Measurements from ENCODE around the gene NHS. TPM values are rescaled to one million over a fixed set of nuclear protein-coding genes. Genes with fewer than 3 reads are reported as not detected.

NHS gene
- total RNA-seq, 1 experiment from 2014 or later: 2.2 TPM

GRCh38 chrX:17662391-17662790 lies 287.4 kb downstream of the NHS start:
- Histone ChIP-seq H3K27me3 (replicated peaks; ENCODE audit: control insufficient read depth, insufficient read depth, low read length) (no peaks in the 10 kb centered on the region; the same call in 1 of the 2 replicates), H3K36me3 (ENCODE audit: control insufficient read depth, insufficient read depth, low read length) (no peaks in the 10 kb centered on the region), H3K4me1 (no peaks in the 10 kb centered on the region), H3K4me3 (ENCODE audit: low read depth, low read length) (no peak overlapping the region), H3K9me3 (no peaks in the 10 kb centered on the region)
- ChIA-PET POLR2A (no interaction called here), CTCF (no interaction called here)
- no peak overlapping the region for H3K27ac Mint-ChIP-seq (ENCODE audit: unreplicated experiment)
- no TSS peak for BruUV-seq (replicated peaks)
- no peaks in the 10 kb centered on the region for H3K27me3 Mint-ChIP-seq (ENCODE audit: insufficient read depth, unreplicated experiment)
- intact Hi-C loops (cut with micrococcal nuclease; ENCODE audit: unreplicated experiment): no loop called here
- no peak overlapping the region for H3K4me3 Mint-ChIP-seq (ENCODE audit: unreplicated experiment)
- DNase-seq: no peak
- no peaks in the 10 kb centered on the region for H3K36me3 Mint-ChIP-seq (ENCODE audit: insufficient read depth, unreplicated experiment)
- no peaks in the 10 kb centered on the region for H3K9me3 Mint-ChIP-seq (ENCODE audit: unreplicated experiment)
- no peaks in the 10 kb centered on the region for H3K4me1 Mint-ChIP-seq (ENCODE audit: low read depth, unreplicated experiment)
- TF ChIP-seq CTCF (IDR thresholded peaks at IDR 0.05; ENCODE audit: insufficient read depth in 1 of 2, low read depth in 1 of 2, low read length in 1 of 2, severe bottlenecking in 1 of 2, unreplicated experiment in 1 of 2): no peak

- H3K4me3 ChIP-seq (ENCODE audit: low read depth, low read length): no peak overlapping the region
- Mint-ChIP-seq H3K27me3 (ENCODE audit: insufficient read depth, unreplicated experiment) (no peaks in the 10 kb centered on the region), H3K36me3 (ENCODE audit: insufficient read depth, unreplicated experiment) (no peaks in the 10 kb centered on the region), H3K9me3 (ENCODE audit: unreplicated experiment) (no peaks in the 10 kb centered on the region), H3K27ac (ENCODE audit: unreplicated experiment) (no peak overlapping the region), H3K4me3 (ENCODE audit: unreplicated experiment) (no peak overlapping the region), H3K4me1 (ENCODE audit: low read depth, unreplicated experiment) (no peaks in the 10 kb centered on the region)
- intact Hi-C loops (cut with micrococcal nuclease; ENCODE audit: unreplicated experiment): no loop called here
- ChIA-PET POLR2A (no interaction called here), CTCF (no interaction called here)
- BruUV-seq (replicated peaks): no TSS peak
- H3K27me3 ChIP-seq (replicated peaks; ENCODE audit: control insufficient read depth, insufficient read depth, low read length): no peaks in the 10 kb centered on the region; the same call in 1 of the 2 replicates
- no peaks in the 10 kb centered on the region for H3K9me3 ChIP-seq
- no peak for TF ChIP-seq CTCF (IDR thresholded peaks at IDR 0.05; ENCODE audit: insufficient read depth in 1 of 2, low read depth in 1 of 2, low read length in 1 of 2, severe bottlenecking in 1 of 2, unreplicated experiment in 1 of 2)
- no peaks in the 10 kb centered on the region for H3K36me3 ChIP-seq (ENCODE audit: control insufficient read depth, insufficient read depth, low read length)
- DNase-seq: no peak
- H3K4me1 ChIP-seq: no peaks in the 10 kb centered on the region
Observed at GRCh38 chrX:17668929-17669328, 293.9 kb downstream of the NHS start.

GRCh38 chrX:17669458-17669857 lies 294.5 kb downstream of the NHS start:
- H3K4me3 Mint-ChIP-seq (ENCODE audit: unreplicated experiment): no peak overlapping the region
- no peak for TF ChIP-seq CTCF (IDR thresholded peaks at IDR 0.05; ENCODE audit: insufficient read depth in 1 of 2, low read depth in 1 of 2, low read length in 1 of 2, severe bottlenecking in 1 of 2, unreplicated experiment in 1 of 2)
- Histone ChIP-seq H3K4me3 (ENCODE audit: low read depth, low read length) (no peak overlapping the region), H3K36me3 (ENCODE audit: control insufficient read depth, insufficient read depth, low read length) (no peaks in the 10 kb centered on the region), H3K9me3 (no peaks in the 10 kb centered on the region), H3K4me1 (no peaks in the 10 kb centered on the region), H3K27me3 (replicated peaks; ENCODE audit: control insufficient read depth, insufficient read depth, low read length) (no peaks in the 10 kb centered on the region; the same call in 1 of the 2 replicates)
- intact Hi-C loops (cut with micrococcal nuclease; ENCODE audit: unreplicated experiment): no loop called here
- ChIA-PET POLR2A (no interaction called here), CTCF (no interaction called here)
- H3K36me3 Mint-ChIP-seq (ENCODE audit: insufficient read depth, unreplicated experiment): no peaks in the 10 kb centered on the region
- no TSS peak for BruUV-seq (replicated peaks)
- no peaks in the 10 kb centered on the region for H3K27me3 Mint-ChIP-seq (ENCODE audit: insufficient read depth, unreplicated experiment)
- H3K4me1 Mint-ChIP-seq (ENCODE audit: low read depth, unreplicated experiment): no peaks in the 10 kb centered on the region
- DNase-seq: no peak
- H3K9me3 Mint-ChIP-seq (ENCODE audit: unreplicated experiment): no peaks in the 10 kb centered on the region
- H3K27ac Mint-ChIP-seq (ENCODE audit: unreplicated experiment): no peak overlapping the region

Data from Caco-2 (cell line).